HepG2 (cell line): Measurements from ENCODE around the gene ZNF506. TPM values are rescaled to one million over a fixed set of nuclear protein-coding genes. Genes with fewer than 3 reads are reported as not detected.

Experiments
- CTCF ChIP-seq: sonication (generic); formaldehyde crosslinking; IDR thresholded peaks from 2 replicates; pipeline ENCODE4 v1.5.0; 2020; ENCODE audit warnings: mild to moderate bottlenecking, missing genetic modification reagents, moderate library complexity
- MAFF ChIP-seq: IDR thresholded peaks from 2 replicates; pipeline ENCODE4 v1.6.1; 2011; ENCODE audit warnings: low read depth, low read length, improper control_type of control experiment
- NBN ChIP-seq: fragments of 450-650 bp; conservative IDR thresholded peaks from 2 replicates; pipeline ENCODE4 v1.6.1; 2017
- NFAT5 ChIP-seq: sonication (generic); formaldehyde crosslinking; IDR thresholded peaks from 2 replicates; pipeline ENCODE4 v1.4.0; 2020; ENCODE audit warnings: missing genetic modification reagents
- NR1H2 ChIP-seq: sonication (generic); formaldehyde crosslinking; IDR thresholded peaks from 2 replicates; pipeline ENCODE4 v1.8.1; 2022; ENCODE audit warnings: low read depth, missing genetic modification reagents, borderline replicate concordance
- TBX3 ChIP-seq: fragments of 450-650 bp; IDR thresholded peaks from 2 replicates; pipeline ENCODE4 v1.6.1; 2017; ENCODE audit warnings: antibody characterized with exemption, mild to moderate bottlenecking, inconsistent platforms, borderline replicate concordance
- ZBED4 ChIP-seq: sonication (generic); formaldehyde crosslinking; IDR thresholded peaks from 2 replicates; pipeline ENCODE4 v1.4.0; 2020; ENCODE audit warnings: missing genetic modification reagents, borderline replicate concordance
- ZHX2 ChIP-seq, 2 experiments: sonication (generic) in 1 of 2; formaldehyde crosslinking in 1 of 2; IDR thresholded peaks; 2 replicates each; pipeline versions ENCODE4 v1.6.1 to v1.9.0; 2014 to 2022; ENCODE audit warnings: antibody characterized with exemption in 1 of 2, borderline replicate concordance in 1 of 2, inconsistent platforms in 1 of 2, low read depth in 1 of 2, missing genetic modification reagents in 1 of 2
- polyA plus RNA-seq, 8 experiments: library from polyadenylated mRNA; depleted of rRNA in 3 of 8; stranded (reverse) in 7 of 8; unstranded in 1 of 8; fragments of >200 nt; fragmentation: Illumina TruSeq in 4 of 8; extraction: Trizol in 4 of 8; gene quantifications; 2 replicates each; pipeline versions ENCODE4 v1.2.1 to v1.2.3, GENCODE V29; 2011 to 2016; ENCODE audit warnings: low read depth in 4 of 8, missing spikeins in 1 of 8, mixed read lengths in 1 of 8; ENCODE audit not compliant: insufficient read depth in 1 of 8
- total RNA-seq, 5 experiments: library from RNA; depleted of rRNA; stranded (reverse); fragments of >200 nt; fragmentation: Illumina TruSeq; extraction: Trizol; gene quantifications; 2 replicates each; pipeline ENCODE4 v1.2.3, GENCODE V29; 2016; ENCODE audit warnings: low read depth in 1 of 5

Gene ZNF506
- total and polyA plus RNA-seq, 2 of the 13 experiments (the other 11 are each of a cell fraction or from before 2014, with no cell fraction given), result not detected

- TF ChIP-seq CTCF (CRISPR knock-in tag), result no peak
- no peak for TF ChIP-seq NR1H2 (CRISPR knock-in tag)
- TF ChIP-seq NFAT5 (CRISPR knock-in tag), result no peak
- TF ChIP-seq TBX3, result no peak
- no peak for TF ChIP-seq MAFF
- no peak for TF ChIP-seq NBN
- TF ChIP-seq ZHX2 (IDR thresholded peaks at IDR 0.05; ENCODE audit: low read depth), result no peak
- no peak for TF ChIP-seq ZHX2 (CRISPR knock-in tag; IDR thresholded peaks at IDR 0.05; ENCODE audit: borderline replicate concordance)
- no peak for TF ChIP-seq ZBED4 (CRISPR knock-in tag)
Measured at GRCh38 chr19:19865750-19866610, 44.4 kb upstream of the ZNF506 start, which contains the start of gene ZNF253 (continued).
